H9 (cell line): ENCODE data around the gene TMEM129. TPM values are rescaled to one million over a fixed set of nuclear protein-coding genes. Genes with fewer than 3 reads are reported as not detected.

Source experiments
- DNase-seq: peaks from one replicate; pipeline ENCODE4 v3.0.0-alpha.2; 2017
- H2AFZ ChIP-seq: one replicate; pipeline ENCODE4 v1.6.1; 2013; ENCODE audit warnings: mild to moderate bottlenecking, low read length, control low read depth, moderate library complexity
- H2AK5ac ChIP-seq: 2 replicates; pipeline ENCODE4 v1.6.1; 2013; ENCODE audit warnings: low read length, control low read depth, mixed read lengths; ENCODE audit not compliant: insufficient read length
- H2BK120ac ChIP-seq: one replicate; pipeline ENCODE4 v1.6.1; 2013; ENCODE audit warnings: low read depth, mild to moderate bottlenecking, low read length, control low read depth, inconsistent platforms; ENCODE audit not compliant: poor library complexity, severe bottlenecking
- H2BK12ac ChIP-seq: 2 replicates; pipeline ENCODE4 v1.6.1; 2013; ENCODE audit warnings: low read length, control low read depth, mixed read lengths, low read depth; ENCODE audit not compliant: insufficient read length
- H2BK15ac ChIP-seq: 2 replicates; pipeline ENCODE4 v1.6.1; 2013; ENCODE audit warnings: low read depth, low read length, control low read depth
- H2BK20ac ChIP-seq: one replicate; pipeline ENCODE4 v1.6.1; 2013; ENCODE audit warnings: low read depth, mild to moderate bottlenecking, low read length, control low read depth, inconsistent platforms; ENCODE audit not compliant: poor library complexity, severe bottlenecking
- H2BK5ac ChIP-seq: 2 replicates; pipeline ENCODE4 v1.6.1; 2013; ENCODE audit warnings: low read length, control low read depth, mixed read lengths; ENCODE audit not compliant: insufficient read length
- H3K14ac ChIP-seq: 2 replicates; pipeline ENCODE4 v1.6.1; 2013; ENCODE audit warnings: low read length, control low read depth; ENCODE audit not compliant: insufficient read depth
- H3K18ac ChIP-seq: 2 replicates; pipeline ENCODE4 v1.6.1; 2013; ENCODE audit warnings: low read depth, mild to moderate bottlenecking, mixed read lengths, low read length, control low read depth; ENCODE audit not compliant: insufficient read length
- H3K23ac ChIP-seq: 2 replicates; pipeline ENCODE4 v1.6.1; 2013; ENCODE audit warnings: low read length, control low read depth, mixed read lengths, low read depth; ENCODE audit not compliant: insufficient read length
- H3K23me2 ChIP-seq: 2 replicates; pipeline ENCODE4 v1.6.1; 2013; ENCODE audit warnings: low read depth, mild to moderate bottlenecking, mixed read lengths, low read length, control low read depth; ENCODE audit not compliant: insufficient read length, poor library complexity, severe bottlenecking
- H3K27ac ChIP-seq: 2 replicates; pipeline ENCODE4 v1.5.1; 2013; ENCODE audit warnings: low read length, control low read depth, mixed read lengths, low read depth; ENCODE audit not compliant: insufficient read length
- H3K27me3 ChIP-seq: 2 replicates; pipeline ENCODE4 v1.6.1; 2013; ENCODE audit warnings: low read length, control low read depth, inconsistent platforms; ENCODE audit not compliant: insufficient read depth
- H3K4ac ChIP-seq: 2 replicates; pipeline ENCODE4 v1.6.1; 2013; ENCODE audit warnings: low read depth, mild to moderate bottlenecking, control low read depth, inconsistent platforms, low read length, moderate library complexity
- H3K4me1 ChIP-seq: 2 replicates; pipeline ENCODE4 v1.6.1; 2013; ENCODE audit warnings: low read length, control low read depth, inconsistent platforms; ENCODE audit not compliant: insufficient read depth
- H3K4me2 ChIP-seq: 2 replicates; pipeline ENCODE4 v1.6.1; 2013; ENCODE audit warnings: low read length, control low read depth, mixed read lengths; ENCODE audit not compliant: insufficient read length, insufficient read depth
- H3K56ac ChIP-seq: 2 replicates; pipeline ENCODE4 v1.6.1; 2013; ENCODE audit warnings: low read depth, mild to moderate bottlenecking, mixed read lengths, low read length, control low read depth; ENCODE audit not compliant: insufficient read length
- H3K79me1 ChIP-seq: 2 replicates; pipeline ENCODE4 v1.6.1; 2013; ENCODE audit warnings: low read depth, mild to moderate bottlenecking, moderate library complexity, low read length, control low read depth, inconsistent platforms; ENCODE audit not compliant: insufficient read depth, poor library complexity, severe bottlenecking
- H3K79me2 ChIP-seq: 2 replicates; pipeline ENCODE4 v1.6.1; 2013; ENCODE audit warnings: low read length, control low read depth, inconsistent platforms; ENCODE audit not compliant: insufficient read depth
- H3K9ac ChIP-seq: 2 replicates; pipeline ENCODE4 v1.6.1; 2013; ENCODE audit warnings: low read length, control low read depth, mixed read lengths; ENCODE audit not compliant: insufficient read length; ENCODE audit errors: extremely low read depth
- H3K9me3 ChIP-seq: one replicate; pipeline ENCODE4 v1.6.1; 2013; ENCODE audit warnings: low read depth, low read length, inconsistent platforms; ENCODE audit not compliant: control insufficient read depth
- H3T11ph ChIP-seq: one replicate; pipeline ENCODE4 v1.6.1; 2013; ENCODE audit warnings: mild to moderate bottlenecking, low read length, control low read depth, inconsistent platforms
- H4K20me1 ChIP-seq: one replicate; pipeline ENCODE4 v1.6.1; 2013; ENCODE audit not compliant: control insufficient read depth, insufficient read length, insufficient read depth
- H4K5ac ChIP-seq: 2 replicates; pipeline ENCODE4 v1.6.1; 2013; ENCODE audit warnings: low read depth, mild to moderate bottlenecking, mixed read lengths, low read length, control low read depth; ENCODE audit not compliant: insufficient read length
- H4K8ac ChIP-seq: replicated peaks from 2 replicates; pipeline ENCODE4 v1.6.1; 2013; ENCODE audit warnings: low read length, control low read depth, mixed read lengths, low read depth; ENCODE audit not compliant: insufficient read length
- H4K91ac ChIP-seq: 2 replicates; pipeline ENCODE4 v1.6.1; 2013; ENCODE audit warnings: low read depth, mild to moderate bottlenecking, moderate library complexity, mixed read lengths, low read length, control low read depth; ENCODE audit not compliant: insufficient read length
- H3K27ac Mint-ChIP-seq, 3 experiments: 2 replicates in 2 of 3; 3 replicates in 1 of 3; pipeline ENCODE4 v1.8.0; 2020 to 2021; ENCODE audit warnings: mixed read lengths in 3 of 3, mild to moderate bottlenecking in 1 of 3, moderate library complexity in 1 of 3
- H3K27me3 Mint-ChIP-seq: 2 replicates; pipeline ENCODE4 v1.8.0; 2021; ENCODE audit warnings: low read depth, mild to moderate bottlenecking, moderate library complexity, mixed read lengths
- H3K36me3 Mint-ChIP-seq, 3 experiments: 2 replicates in 2 of 3; 3 replicates in 1 of 3; pipeline ENCODE4 v1.8.0; 2020 to 2021; ENCODE audit warnings: low read depth in 3 of 3, mixed read lengths in 3 of 3; ENCODE audit not compliant: insufficient read depth in 1 of 3
- H3K4me1 Mint-ChIP-seq, 2 experiments: 2 replicates each; pipeline ENCODE4 v1.8.0; 2020; ENCODE audit warnings: mixed read lengths in 2 of 2
- H3K4me3 Mint-ChIP-seq, 2 experiments: 2 replicates in 1 of 2; 3 replicates in 1 of 2; pipeline ENCODE4 v1.8.0; 2020 to 2021; ENCODE audit warnings: mild to moderate bottlenecking in 2 of 2, mixed read lengths in 2 of 2, moderate library complexity in 1 of 2
- H3K9me3 Mint-ChIP-seq, 2 experiments: 2 replicates in 1 of 2; 3 replicates in 1 of 2; pipeline ENCODE4 v1.8.0; 2020; ENCODE audit warnings: mild to moderate bottlenecking in 2 of 2, mixed read lengths in 2 of 2, moderate library complexity in 1 of 2
- WGBS: extraction: QIAGEN DNeasy Blood & Tissue Kit; methylation state at CpG from one replicate; pipeline ENCODE4 v1.1.7; 2013; ENCODE audit warnings: missing lambda C conversion rate, low lambda C conversion rate, mixed read lengths; ENCODE audit not compliant: insufficient read length; ENCODE audit errors: extremely low coverage; 5-methylcytosine and 5-hydroxymethylcytosine counted together
- total RNA-seq: library from RNA; stranded (reverse); gene quantifications from 2 replicates; pipeline ENCODE4 v1.2.1, GENCODE V29; 2021
- TF ChIP-seq, protein P1 (sequence below): fragments of 200-600 bp; sonication (generic); conservative IDR thresholded peaks from 3 replicates; pipeline ENCODE4 v1.8.0; 2021; ENCODE audit warnings: antibody characterized with exemption, mild to moderate bottlenecking

TMEM129 gene
- total RNA-seq, 1 experiment from 2014 or later, result 27.3 TPM

DNA sequence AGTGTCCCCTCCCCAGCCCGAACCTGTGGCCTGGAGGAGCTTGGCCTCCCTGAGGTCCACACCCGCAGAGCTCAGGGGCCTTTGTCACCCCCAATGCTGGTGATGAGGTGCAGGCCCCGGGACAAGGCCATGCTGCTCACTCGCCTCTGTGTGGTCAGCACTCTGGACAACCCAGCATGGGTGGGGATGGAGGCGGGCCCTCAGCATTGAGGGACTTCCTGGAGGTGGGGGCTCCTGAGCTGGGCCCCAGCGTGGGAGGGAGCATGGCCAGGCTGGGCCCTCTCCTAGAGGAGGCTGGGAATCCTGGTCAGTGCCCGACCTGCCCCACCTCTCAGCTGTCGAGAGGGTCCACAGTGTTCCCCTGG lies 30.8 kb upstream of the TMEM129 start:
- Mint-ChIP-seq H3K27me3 (no peaks in the 10 kb centered on the region), H3K9me3 (no peaks in the 10 kb centered on the region), H3K4me3 (no peak overlapping the region), H3K36me3 (no peaks in the 10 kb centered on the region), H3K4me1 (peaks cover 0 to 10% of the 10 kb centered on the region in 2 experiments; a peak in 1 of 4 replicates), H3K27ac (no peak overlapping the region)
- Histone ChIP-seq H3K56ac (no peak overlapping the region), H3K4ac (no peak overlapping the region), H3K9ac (no peak overlapping the region), H4K5ac (no peak overlapping the region), H2BK12ac (no peak overlapping the region), H3K9me3 (no peaks in the 10 kb centered on the region), H2BK120ac (no peak overlapping the region), H2AFZ (no peak overlapping the region), H3K23me2 (no peaks in the 10 kb centered on the region), H2BK5ac (no peak overlapping the region), H3K79me1 (no peaks in the 10 kb centered on the region), H4K20me1 (no peaks in the 10 kb centered on the region), H3K23ac (no peak overlapping the region), H3K79me2 (no peaks in the 10 kb centered on the region), H4K91ac (no peak overlapping the region), H3T11ph (no peak overlapping the region), H3K14ac (no peak overlapping the region), H4K8ac (no peak overlapping the region), H2BK15ac (no peak overlapping the region), H3K18ac (no peak overlapping the region), H3K27ac (no peak overlapping the region), H3K27me3 (no peaks in the 10 kb centered on the region), H3K4me2 (no peak overlapping the region), H2BK20ac (no peak overlapping the region), H2AK5ac (no peak overlapping the region), H3K4me1 (no peaks in the 10 kb centered on the region)
- TF ChIP-seq, protein P1, sequence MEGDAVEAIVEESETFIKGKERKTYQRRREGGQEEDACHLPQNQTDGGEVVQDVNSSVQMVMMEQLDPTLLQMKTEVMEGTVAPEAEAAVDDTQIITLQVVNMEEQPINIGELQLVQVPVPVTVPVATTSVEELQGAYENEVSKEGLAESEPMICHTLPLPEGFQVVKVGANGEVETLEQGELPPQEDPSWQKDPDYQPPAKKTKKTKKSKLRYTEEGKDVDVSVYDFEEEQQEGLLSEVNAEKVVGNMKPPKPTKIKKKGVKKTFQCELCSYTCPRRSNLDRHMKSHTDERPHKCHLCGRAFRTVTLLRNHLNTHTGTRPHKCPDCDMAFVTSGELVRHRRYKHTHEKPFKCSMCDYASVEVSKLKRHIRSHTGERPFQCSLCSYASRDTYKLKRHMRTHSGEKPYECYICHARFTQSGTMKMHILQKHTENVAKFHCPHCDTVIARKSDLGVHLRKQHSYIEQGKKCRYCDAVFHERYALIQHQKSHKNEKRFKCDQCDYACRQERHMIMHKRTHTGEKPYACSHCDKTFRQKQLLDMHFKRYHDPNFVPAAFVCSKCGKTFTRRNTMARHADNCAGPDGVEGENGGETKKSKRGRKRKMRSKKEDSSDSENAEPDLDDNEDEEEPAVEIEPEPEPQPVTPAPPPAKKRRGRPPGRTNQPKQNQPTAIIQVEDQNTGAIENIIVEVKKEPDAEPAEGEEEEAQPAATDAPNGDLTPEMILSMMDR, result no peak
- no peak for DNase-seq
- WGBS, result no CpG with 5 or more reads among the region's 8 CpGs
